ENCODE measurements around the gene MFSD1.
A peak's percentile ranks its signal among the peaks of the same experiment; 100 is the strongest.

Gene MFSD1

GRCh38 chr3:158794206-158794605 lies 7.6 kb upstream of the MFSD1 start:
- H3K4me3 ChIP-seq (ENCODE audit: low read depth, low read length) = no peak overlapping the region
- no peak for TF ChIP-seq MAX (IDR thresholded peaks at IDR 0.05; ENCODE audit: low read depth, low read length)
- TF ChIP-seq POLR2A (IDR thresholded peaks at IDR 0.05; ENCODE audit: extremely low read depth, insufficient read length) = no peak
- no peak for TF ChIP-seq CTCF (IDR thresholded peaks at IDR 0.05; ENCODE audit: low read depth, low read length)
- no peak for TF ChIP-seq MYC (IDR thresholded peaks at IDR 0.05; ENCODE audit: low read depth, low read length)
- DNase-seq (ENCODE audit: low read depth) = no peak

GRCh38 chr3:158794936-158795518 lies 6.8 kb upstream of the MFSD1 start:
- TF ChIP-seq MYC (IDR thresholded peaks at IDR 0.05; ENCODE audit: low read depth, low read length) (no peak), POLR2A (IDR thresholded peaks at IDR 0.05; ENCODE audit: extremely low read depth, insufficient read length) (no peak), MAX (IDR thresholded peaks at IDR 0.05; ENCODE audit: low read depth, low read length) (no peak), CTCF (IDR thresholded peaks at IDR 0.05; ENCODE audit: low read depth, low read length) (peak; percentile 65)
- DNase-seq (ENCODE audit: low read depth) = peak; percentile 65
- no peak overlapping the region for H3K4me3 ChIP-seq (ENCODE audit: low read depth, low read length)

GRCh38 chr3:158801201-158801600 lies 653 bp upstream of the MFSD1 start:
- H3K4me3 ChIP-seq (ENCODE audit: low read depth, low read length) = peak overlapping the region; percentile 84
- peak; percentile 16 for DNase-seq (ENCODE audit: low read depth)
- no peak for TF ChIP-seq MAX (IDR thresholded peaks at IDR 0.05; ENCODE audit: low read depth, low read length)

GRCh38 chr3:158802409-158803268 lies 785 bp downstream of the MFSD1 start:
- peak; percentile 79 for DNase-seq (ENCODE audit: low read depth)
- H3K4me3 ChIP-seq (ENCODE audit: low read depth, low read length) = peak overlapping the region; percentile 84
- TF ChIP-seq MAX (IDR thresholded peaks at IDR 0.05; ENCODE audit: low read depth, low read length) = peak; percentile 93
- TF ChIP-seq POLR2A (IDR thresholded peaks at IDR 0.05; ENCODE audit: extremely low read depth, insufficient read length) = no peak
- TF ChIP-seq MYC (IDR thresholded peaks at IDR 0.05; ENCODE audit: low read depth, low read length) = peak; percentile 84
- TF ChIP-seq CTCF (IDR thresholded peaks at IDR 0.05; ENCODE audit: low read depth, low read length) = no peak

GRCh38 chr3:158804441-158804840 lies 2.6 kb downstream of the MFSD1 start:
- no peak for DNase-seq (ENCODE audit: low read depth)
- peak overlapping the region; percentile 84 for H3K4me3 ChIP-seq (ENCODE audit: low read depth, low read length)
- no peak for TF ChIP-seq MAX (IDR thresholded peaks at IDR 0.05; ENCODE audit: low read depth, low read length)
- no peak for TF ChIP-seq MYC (IDR thresholded peaks at IDR 0.05; ENCODE audit: low read depth, low read length)
- no peak for TF ChIP-seq CTCF (IDR thresholded peaks at IDR 0.05; ENCODE audit: low read depth, low read length)
- TF ChIP-seq POLR2A (IDR thresholded peaks at IDR 0.05; ENCODE audit: extremely low read depth, insufficient read length) = no peak

- peak overlapping the region; percentile 6 for H3K4me3 ChIP-seq (ENCODE audit: low read depth, low read length)
- DNase-seq (ENCODE audit: low read depth) = peak; percentile 84
- no peak for TF ChIP-seq POLR2A (IDR thresholded peaks at IDR 0.05; ENCODE audit: extremely low read depth, insufficient read length)
- TF ChIP-seq MAX (IDR thresholded peaks at IDR 0.05; ENCODE audit: low read depth, low read length) = peak; percentile 74
- no peak for TF ChIP-seq CTCF (IDR thresholded peaks at IDR 0.05; ENCODE audit: low read depth, low read length)
- peak; percentile 39 for TF ChIP-seq MYC (IDR thresholded peaks at IDR 0.05; ENCODE audit: low read depth, low read length)
Measured at GRCh38 chr3:158808697-158809096, 6.8 kb downstream of the MFSD1 start.
